TTC549 (cell line): ENCODE data around the gene MYO18A.

Experiments used
- FAIRE-seq: peaks from 2 replicates; lab custom pipeline; 2012; peaks lifted over from hg19 to GRCh38; lab: Jason Lieb, UNC

The MYO18A gene

DNA sequence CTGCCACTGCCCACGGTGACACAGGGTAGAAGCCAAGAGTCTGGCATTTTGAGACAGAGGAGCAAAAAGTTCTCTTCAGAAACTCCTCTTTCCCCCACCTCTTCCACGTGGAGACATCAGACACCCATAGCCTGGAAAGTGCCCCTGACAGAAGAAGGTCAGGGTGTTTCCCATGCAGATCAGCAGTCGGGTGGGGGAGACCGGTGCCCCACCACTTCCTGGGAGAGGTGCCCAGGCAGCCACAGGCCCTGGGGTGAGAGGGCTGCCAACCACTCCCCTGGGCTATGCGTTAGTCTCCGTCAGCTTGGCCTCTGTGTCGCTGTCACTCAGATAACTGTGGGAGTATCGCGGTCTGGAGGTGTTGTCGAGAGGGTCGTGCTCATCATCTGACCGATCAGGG lies 105.7 kb downstream of the MYO18A start:
- FAIRE-seq = no peak

DNA sequence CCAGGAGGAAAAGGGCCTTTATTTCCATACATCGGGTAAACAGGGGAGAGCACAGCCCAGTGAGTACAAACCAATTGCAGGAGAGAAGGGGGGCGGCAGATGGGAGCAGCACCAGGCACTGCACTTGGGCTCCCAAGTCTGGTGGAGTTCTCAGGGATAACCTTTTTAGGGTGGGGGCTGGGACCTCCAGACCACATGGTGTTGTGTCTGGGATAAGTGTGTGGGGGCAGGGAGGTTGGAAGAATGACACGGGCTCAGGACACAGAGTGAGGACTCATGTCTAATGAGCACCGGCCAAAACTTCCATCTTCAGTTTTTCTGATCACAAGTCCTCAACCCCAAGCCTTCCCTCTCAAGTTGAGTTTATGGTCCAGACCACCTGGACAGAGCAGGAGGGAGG lies 106.7 kb downstream of the MYO18A start:
- FAIRE-seq = no peak

DNA sequence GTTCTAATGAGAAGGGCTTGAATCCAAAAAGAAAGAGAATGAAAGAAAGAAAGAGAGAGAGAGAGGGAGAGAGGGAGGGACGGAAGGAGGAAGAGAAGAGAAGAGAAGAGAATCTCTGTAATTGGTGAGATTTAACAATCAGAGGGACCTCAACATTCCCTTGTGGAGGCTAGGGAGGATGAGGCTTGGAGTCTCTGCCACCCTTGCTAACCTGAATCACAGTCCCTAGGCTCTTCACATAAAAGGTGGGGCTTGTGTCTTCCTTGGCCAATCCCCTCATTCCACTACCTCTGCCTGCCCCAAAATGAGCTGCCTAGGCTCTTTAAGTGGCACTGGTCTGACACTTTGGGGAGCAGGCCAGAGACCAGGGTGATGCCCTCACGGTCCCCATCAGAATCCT lies 107.2 kb downstream of the MYO18A start:
- no peak for FAIRE-seq

DNA sequence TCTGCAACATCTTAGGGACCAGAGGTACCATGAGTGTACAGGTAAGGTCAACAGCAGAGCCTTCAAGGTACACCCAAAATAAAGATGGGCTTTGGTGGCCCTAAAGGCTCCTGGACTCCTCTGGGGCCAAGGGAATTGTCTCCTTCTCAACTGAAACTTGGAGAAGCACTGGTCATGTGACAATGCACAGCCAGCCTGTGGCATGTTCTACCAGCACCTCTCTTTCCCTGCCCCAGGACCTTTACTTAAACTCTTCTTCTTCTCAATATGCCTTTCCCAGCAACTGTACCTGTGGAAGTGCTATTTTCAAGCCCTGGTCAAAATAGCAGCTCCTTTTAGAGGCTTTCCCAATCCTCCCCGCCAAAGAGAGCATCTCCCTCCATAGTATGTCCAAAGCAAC lies 108.9 kb downstream of the MYO18A start:
- no peak for FAIRE-seq

DNA sequence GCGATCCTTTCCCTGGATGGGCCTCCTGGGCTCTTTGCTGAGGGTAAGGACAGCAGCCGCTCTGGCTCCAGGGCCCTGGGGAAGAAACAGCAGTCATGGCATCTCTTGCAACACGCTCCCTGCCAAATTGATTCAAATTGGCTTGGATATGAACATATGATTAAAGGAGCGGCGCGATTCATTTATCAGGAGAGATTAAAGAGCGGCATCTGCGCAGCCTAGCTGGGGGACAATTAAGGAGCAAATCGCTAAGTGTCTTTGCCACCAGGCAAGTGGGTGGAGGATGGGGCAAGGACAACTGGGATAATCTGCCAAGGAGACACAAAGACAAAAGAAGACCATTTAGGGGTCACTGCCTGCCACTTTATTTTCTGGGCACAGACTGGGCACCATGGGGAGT lies 109.4 kb downstream of the MYO18A start:
- no peak for FAIRE-seq

DNA sequence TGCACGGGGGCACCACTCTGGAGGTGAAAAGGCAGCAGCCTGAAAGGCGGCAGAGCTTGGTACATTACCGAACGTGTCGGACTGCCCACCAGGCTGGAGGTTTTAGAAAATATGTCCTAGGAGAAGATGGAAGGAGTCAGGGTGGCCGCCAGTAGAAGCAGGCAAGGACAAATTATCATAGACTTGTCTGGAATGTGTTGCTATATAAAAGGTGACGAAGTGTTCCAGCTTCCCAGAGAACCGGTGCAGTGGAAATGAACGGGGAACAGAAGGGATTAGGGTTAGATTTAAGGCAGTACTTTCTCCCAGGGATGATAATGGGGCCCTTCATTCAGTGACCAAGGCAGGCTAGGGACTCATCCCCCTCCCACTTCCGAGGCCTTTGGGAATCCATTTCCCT lies 109.9 kb downstream of the MYO18A start:
- no peak for FAIRE-seq

DNA sequence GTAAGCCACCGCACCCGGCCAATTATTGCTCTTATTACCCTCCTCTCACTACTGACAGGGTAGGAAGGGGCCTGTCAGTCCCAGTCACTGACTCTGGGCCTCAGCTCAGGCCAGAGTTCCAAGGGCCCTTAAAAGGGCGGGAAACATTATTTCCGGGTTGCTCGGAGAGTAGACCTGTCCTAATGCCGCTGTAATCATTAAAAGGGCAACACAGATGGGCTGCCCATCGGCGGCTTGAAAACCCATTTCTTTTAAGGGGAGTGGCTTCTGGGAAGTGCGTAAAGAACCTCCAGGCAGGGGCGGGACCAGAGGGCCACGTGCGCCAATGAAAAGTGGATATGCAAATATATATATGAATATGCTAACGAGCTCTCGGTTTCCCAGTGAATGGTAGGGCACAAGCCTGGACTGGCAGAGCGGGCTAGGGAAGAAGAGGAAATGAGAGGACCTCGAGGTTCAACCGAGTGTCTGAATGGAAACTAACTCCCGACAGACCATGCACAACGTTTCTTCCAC lies 110.6 kb downstream of the MYO18A start:
- FAIRE-seq = no peak

DNA sequence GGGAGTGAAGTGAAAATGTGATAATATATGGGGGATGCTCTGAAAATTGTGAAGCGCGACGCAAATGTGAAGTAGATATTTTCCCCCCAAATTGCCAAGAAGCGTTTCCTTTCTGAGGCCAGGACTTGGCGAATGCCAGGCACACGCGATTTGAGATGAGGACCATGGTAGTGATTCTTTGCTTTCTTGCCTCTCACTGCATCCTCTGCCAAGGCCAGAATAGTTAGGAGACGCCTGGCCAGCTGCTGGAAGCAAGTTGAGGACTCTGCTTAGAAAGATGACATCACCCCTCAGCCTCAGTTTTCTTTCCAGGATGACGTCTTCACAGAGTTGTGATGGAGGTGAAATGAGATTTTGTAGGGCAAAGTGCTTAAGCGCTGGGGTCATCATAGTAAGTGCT lies 111.4 kb downstream of the MYO18A start:
- FAIRE-seq = no peak

DNA sequence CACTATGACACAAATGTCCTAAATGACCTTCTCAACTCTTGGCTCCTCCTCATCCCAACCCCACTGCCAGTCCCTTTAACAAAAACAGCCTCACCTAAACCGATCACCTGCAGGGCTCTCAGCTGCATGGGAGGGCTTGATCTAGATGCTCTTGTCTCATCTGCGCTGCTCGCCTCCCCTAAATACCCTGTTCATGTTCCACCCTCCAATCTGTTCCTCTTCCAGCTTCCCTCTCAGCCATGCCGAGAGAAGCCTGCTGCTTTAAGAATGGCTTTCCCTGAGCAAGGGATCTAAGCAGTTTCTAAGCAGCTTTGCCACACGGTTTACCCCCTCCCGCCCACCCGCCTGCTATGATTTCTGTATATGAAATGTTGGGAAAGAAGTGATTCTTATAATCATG lies 113.6 kb downstream of the MYO18A start:
- no peak for FAIRE-seq

DNA sequence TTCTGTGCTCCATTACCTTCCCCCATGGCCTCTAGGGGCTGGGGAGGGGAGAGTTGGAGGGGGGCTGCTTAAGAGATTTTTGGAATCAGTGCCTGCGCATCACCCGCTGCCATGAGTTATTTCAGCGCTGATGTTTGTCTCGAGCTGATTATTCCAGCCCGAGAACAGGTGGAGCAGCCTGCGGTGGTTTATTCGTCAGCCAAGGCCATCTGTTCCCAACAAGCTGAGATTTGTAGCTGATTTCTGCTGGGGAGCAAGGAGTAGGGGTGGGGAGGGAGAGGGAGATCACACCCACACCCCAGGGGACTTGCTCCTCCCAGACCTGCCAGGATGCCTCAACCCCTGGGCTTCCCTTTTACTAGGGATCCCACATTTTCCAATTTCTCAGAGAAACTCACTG lies 114.2 kb downstream of the MYO18A start:
- no peak for FAIRE-seq

DNA sequence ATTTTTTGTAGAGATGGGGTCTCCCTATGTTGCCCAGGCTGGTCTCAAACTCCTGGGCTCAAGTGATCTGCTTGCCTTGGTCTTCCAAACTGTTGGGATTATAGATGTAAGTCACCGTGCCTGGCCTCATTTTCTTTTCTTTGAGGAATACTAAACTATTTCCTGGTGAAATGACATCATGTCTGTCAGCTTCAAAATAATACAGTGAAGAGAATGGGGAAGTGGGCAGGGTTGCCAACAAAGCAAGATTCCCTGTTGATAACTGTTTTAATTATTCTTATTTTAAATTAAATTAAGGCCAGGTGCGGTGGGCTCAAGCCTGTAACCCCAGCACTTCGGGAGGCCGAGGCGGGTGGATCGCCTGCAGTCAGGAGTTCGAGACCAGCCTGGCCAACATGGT lies 116.2 kb downstream of the MYO18A start:
- no peak for FAIRE-seq

DNA sequence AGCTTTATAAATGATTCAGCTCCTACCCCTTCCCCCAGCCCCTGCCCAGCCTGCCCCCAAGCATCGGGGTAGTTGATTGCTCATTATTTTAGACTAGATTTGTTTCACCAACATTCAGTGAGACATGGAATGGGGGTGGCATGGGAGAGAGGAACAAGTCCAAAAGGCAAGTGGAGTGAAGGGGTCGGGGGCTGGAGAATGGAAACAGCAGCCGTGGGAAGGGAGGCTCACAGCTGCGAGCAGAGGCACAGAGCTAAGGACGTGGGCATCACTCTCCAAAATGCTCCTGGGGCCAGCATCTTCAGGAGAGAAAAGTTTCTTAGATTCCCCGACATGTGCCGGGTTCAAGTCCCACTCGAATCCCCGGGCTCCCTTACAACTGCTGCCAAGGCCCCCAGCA lies 118.0 kb downstream of the MYO18A start:
- no peak for FAIRE-seq

DNA sequence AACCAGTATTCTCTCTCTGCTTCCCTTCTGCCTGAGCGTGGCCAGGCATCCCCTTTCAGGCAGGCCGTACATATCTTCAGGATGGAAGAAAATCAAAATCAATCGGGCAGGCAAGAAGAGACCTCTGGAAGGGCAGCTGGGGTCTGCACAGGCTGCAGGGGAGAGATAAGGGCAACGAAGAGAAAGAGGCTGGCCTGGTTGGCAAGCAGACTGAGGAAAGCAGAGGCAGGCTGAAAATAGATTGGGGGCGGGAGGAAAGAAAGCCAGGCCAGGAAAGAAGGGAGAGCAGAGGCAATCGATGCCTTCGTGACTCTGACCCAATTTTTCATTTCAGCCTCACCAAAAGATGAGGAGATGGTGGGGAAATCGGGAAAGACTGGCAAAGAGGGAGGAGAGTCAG lies 119.2 kb downstream of the MYO18A start:
- no peak for FAIRE-seq

DNA sequence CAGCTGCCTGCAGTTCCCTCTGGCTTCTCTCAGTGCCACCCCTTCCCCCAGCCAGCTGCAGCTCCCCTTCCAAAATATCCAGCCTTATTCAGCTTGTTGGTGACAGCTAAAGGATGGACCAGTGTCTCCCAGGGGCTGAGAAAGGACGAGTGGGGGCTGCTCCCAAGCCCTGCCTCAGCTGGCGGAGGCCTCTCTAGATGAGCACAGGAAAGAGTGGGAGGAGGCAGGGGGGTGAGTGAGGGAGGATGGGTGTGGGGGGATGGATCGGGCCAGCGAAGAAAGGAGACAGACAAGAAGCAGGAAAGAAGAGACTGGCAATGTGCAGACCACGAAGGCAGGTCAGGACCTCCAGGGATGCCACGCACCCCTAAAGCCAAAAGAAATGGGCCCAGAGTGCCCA lies 119.7 kb downstream of the MYO18A start:
- no peak for FAIRE-seq

DNA sequence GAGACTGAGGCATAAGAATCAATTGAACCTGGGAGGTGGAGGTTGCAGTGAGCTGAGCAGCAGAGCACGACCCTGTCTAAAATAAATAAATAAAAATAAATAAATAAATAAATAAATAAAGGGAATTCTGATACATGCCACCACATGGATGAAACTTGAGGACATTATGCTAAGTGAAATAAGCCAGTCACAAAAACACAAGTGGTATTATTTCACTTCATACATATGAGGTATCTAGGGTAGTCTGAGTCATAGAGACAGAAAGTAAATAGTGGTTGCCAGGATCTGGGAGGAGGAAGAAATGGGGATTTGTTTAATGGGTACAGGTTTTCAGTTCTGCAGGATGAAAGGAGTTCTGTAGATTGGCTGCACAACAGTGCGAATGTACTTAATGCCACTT lies 120.9 kb downstream of the MYO18A start:
- no peak for FAIRE-seq

DNA sequence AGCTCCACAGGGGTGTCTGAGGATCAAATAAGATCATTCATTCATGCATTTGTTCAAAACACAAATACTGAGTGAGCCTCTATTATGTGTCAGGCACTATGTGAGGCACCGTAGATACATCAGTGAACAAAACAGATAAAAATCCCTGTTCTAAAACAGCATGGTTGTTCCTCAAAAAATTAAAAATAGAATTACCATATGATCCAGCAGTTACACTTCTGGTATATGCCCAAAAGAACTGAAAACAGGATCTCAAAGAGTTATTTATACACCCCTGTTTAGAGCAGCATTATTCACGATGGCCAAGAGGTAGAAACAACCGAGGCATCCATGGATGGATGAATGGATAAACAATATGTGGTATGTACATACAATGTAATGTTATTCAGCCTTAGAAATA lies 121.8 kb downstream of the MYO18A start:
- FAIRE-seq = no peak

DNA sequence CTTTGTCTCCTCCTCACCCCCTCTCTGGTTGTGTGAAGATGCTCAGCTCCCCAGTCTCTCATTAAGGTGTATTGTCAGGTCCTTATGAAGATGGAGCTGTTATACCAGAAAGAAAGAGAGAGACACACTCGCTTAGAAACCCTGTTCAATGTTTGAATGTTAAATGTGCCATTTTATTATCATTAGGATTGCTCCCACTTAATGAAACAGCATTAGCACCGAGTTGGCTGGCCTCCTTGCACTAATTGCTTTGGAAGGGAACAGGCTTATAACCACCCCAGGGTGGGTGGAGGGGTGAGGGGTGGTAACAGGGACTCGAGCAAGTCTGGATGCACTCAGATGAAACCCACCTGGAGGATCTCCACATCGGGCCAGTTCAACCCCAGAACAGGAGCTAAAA lies 122.8 kb downstream of the MYO18A start:
- no peak for FAIRE-seq

DNA sequence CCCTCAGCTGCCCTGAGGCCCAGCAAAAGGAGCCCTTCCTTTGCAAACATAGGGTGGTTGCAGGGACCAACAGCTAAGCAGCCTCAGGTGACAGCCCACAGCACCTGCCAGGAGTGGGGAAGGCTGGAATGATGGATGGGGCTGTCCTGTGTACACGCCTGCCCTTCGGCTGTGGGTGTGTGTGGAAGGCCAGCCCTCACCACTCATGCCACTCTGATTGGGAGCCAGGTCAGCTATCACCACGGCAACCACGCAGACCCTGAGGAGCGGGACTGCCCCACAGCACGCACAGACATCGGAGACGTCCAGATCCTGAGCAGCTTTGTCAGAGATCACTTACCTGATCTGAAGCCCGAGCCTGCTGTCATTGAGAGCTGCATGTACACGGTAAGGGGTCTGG lies 125.4 kb downstream of the MYO18A start:
- FAIRE-seq = no peak

DNA sequence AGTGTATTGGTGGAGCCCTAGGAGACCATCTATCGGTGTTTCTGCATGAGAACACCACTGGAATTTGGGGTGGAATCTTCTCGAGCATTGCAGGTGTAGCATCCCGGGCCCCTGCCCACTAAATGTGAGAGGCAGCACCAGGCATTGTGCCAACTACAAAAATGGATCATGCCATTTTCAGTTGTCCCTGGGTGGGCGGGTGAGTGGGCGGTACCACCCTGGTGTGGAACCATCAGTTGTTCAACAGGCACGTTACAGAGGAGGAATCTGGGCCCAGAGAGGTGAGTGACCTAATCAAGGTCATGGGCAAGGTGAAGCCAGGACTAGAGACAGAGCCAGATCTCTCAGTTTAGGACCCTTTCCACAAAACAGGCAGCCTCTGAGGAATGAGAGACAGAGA lies 128.5 kb downstream of the MYO18A start:
- FAIRE-seq = no peak

DNA sequence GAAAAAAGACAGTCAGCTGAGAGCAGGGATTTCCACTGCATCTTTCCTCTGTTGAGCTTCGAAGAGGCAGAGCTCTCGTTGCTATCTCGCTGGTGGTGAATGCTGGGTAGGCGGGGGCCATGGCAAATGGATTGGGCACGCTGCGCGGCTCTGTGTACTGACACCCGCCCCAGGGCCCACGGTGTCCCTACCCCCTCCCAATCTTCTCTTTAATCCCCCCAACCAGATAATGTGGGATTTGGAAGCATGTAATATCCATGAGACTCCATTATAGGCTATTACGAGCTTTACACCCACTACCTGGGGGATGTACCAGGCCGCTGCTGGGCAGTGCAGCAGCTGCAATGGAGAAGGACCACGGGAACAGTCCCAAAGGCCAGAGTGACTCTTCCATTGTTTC lies 129.0 kb downstream of the MYO18A start:
- FAIRE-seq = no peak

DNA sequence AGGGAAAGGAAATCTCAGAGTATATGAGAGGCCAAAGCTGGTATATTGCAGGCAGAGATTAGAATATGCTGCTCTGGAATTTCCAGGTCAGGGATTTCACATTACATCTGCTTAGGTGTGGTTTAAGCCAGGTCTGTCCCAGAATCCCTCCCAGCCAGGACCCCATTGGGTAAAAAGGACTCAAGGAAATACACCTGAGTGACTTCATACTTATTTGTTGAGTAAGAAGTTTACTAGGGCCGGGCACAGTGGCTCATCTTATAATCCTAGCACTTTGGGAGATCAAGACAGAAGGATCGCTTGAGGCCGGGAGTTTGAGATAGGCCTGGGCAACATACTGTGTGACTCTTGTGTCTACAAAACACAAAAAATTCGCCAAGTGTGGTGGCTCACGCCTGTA lies 130.0 kb downstream of the MYO18A start:
- no peak for FAIRE-seq

DNA sequence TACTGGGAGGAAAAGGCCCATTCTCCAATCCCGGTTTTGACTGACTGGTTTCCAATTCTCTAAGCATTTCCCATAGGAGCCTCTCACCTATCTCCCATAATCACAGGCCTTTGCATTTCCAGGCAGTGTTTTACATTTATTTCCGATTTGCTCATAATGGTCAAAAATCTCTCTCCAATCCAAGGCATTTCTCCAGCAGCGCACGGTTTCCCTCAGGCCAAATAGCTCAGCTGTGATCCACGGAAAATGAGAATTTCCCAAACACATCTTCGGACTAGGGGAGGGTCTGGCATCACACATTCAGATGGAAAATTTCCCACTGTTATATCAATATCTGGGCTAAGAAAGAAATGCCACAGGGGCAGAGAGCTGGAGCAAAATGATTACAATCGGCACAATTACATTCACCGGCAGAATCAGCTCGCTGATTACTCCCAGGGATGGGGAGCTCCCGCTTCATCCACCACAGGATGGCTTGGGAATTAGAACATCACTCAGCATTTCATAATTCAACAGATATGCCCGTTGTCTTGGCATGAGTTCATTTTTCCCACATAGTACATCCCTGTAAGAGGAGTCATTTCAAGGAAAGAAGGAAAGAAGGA lies 130.6 kb downstream of the MYO18A start:
- FAIRE-seq = no peak

DNA sequence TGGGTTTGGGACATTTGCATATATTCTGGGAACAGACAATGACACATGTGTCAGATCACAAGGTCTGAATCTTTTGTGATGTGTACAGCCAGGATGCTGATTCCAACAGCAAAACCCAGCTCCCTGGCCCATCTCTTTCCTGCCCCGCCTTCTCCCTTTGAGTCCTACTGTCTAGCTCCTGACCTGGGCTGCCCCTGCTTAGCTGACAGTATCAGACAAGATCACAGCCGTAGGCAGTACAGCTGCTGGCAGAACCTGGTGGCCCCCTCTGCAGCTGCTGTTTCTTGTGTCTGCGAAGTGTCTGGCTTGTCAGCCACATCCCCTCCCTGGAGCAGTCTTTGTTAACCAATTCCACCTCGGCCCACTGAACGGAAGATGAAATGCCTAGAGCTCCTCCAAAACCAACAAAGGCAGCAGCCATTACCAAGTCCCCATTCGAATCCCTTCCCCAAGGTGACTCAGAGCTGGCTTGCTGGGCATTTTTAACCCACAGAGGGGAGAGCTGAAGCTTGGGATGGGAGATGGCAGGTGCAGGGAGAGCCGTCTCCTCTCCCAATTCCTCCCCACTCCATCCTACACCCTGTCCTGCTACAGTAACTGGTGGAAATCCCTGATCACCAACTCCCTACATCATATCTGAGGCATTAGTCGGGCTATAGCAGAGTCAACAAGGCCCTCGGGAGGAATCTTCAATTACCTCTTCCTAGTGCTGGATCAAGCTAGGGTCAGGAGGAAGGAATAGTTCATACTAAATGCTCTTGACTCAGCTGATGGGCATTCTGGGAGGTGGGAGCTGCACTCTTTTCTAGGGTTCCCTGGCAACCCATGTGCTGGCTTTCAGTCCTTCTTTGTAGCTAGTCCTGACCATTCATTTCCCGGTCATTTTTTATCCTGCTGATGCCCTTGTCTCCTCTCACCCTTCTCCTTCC lies 131.5 kb downstream of the MYO18A start:
- FAIRE-seq = no peak

DNA sequence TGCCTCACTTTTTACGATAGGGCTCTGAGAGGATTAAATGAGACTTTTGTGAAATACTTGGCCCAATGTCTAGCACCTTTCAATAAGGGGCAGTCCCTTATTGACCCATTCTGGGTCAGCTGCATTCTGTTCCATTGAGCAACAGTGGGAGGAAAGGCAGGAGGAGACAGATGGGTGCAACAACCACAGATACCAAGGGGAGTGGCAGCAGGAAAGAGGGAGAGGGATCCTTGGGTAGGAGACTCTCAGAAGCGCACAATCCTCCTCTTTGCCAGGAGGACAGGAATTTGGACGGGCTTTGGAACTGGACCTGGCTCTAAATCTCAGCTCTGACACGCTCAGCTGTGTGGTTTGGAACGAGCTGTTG lies 133.7 kb downstream of the MYO18A start:
- no peak for FAIRE-seq
